Endothelial cell of umbilical vein (primary cell): ENCODE results near the gene OPCML. TPM values are rescaled to one million over a fixed set of nuclear protein-coding genes. Genes with fewer than 3 reads are reported as not detected.

Source experiments
- BruUV-seq: library from RNA; stranded (reverse); fragments of 400-500 nt; replicated peaks from 2 replicates; lab custom pipeline; 2021; lab: Mats Ljungman, UMichigan
- CTCF ChIA-PET: fragments of 300-600, 350-600 bp; sonication (Branson Sonifier 250); formaldehyde crosslinking; loops from one replicate; lab custom pipeline; 2021; ENCODE audit warnings: antibody characterized with exemption, inconsistent platforms; lab: Charles Lee
- POLR2A ChIA-PET: fragments of 300-600, 350-600 bp; sonication (Branson Sonifier 250); formaldehyde crosslinking; loops from one replicate; lab custom pipeline; 2021; ENCODE audit warnings: antibody characterized with exemption, inconsistent platforms; lab: Charles Lee
- DNase-seq: peaks from one replicate; pipeline ENCODE4 v3.0.0-alpha.2; 2011; ENCODE audit warnings: low read depth, low spot score
- FAIRE-seq: peaks from 2 replicates; lab custom pipeline; 2011; peaks lifted over from hg19 to GRCh38; lab: Jason Lieb, UNC
- H2AFZ ChIP-seq: 2 replicates; pipeline ENCODE4 v1.6.0; 2012; ENCODE audit warnings: low read depth, low read length, control low read depth, inconsistent platforms
- H3K27ac ChIP-seq: 2 replicates; pipeline ENCODE4 v1.5.1; 2011; ENCODE audit warnings: low read depth, mild to moderate bottlenecking, control low read depth, low read length, moderate library complexity; ENCODE audit not compliant: insufficient read depth
- H3K27me3 ChIP-seq, 2 experiments: 2 replicates each; pipeline versions ENCODE4 v1.6.0 to v1.6.1; 2011; ENCODE audit warnings: low read length in 2 of 2, mixed read lengths in 1 of 2; ENCODE audit not compliant: control insufficient read depth in 2 of 2, insufficient read depth in 2 of 2
- H3K36me3 ChIP-seq, 2 experiments: 2 replicates in 1 of 2; 3 replicates in 1 of 2; pipeline ENCODE4 v1.5.1; 2011; ENCODE audit warnings: low read length in 2 of 2, mild to moderate bottlenecking in 1 of 2, moderate library complexity in 1 of 2; ENCODE audit not compliant: control insufficient read depth in 2 of 2, insufficient read depth in 2 of 2; ENCODE audit errors: extremely low read depth in 1 of 2
- H3K4me1 ChIP-seq: 3 replicates; pipeline ENCODE4 v1.5.1; 2011; ENCODE audit warnings: mild to moderate bottlenecking, low read length; ENCODE audit not compliant: control insufficient read depth, insufficient read depth; ENCODE audit errors: extremely low read depth
- H3K4me2 ChIP-seq: 2 replicates; pipeline ENCODE4 v1.6.1; 2011; ENCODE audit warnings: low read length, control low read depth, mixed read lengths; ENCODE audit not compliant: insufficient read depth
- H3K4me3 ChIP-seq, 3 experiments: fragments of 200-600 bp in 1 of 3; sonication (generic), shearing (Covaris generic) in 1 of 3; replicated peaks in 1 of 3; 2 replicates each; pipeline ENCODE4 v1.5.1; 2011 to 2016; ENCODE audit warnings: control low read depth in 3 of 3, low read length in 3 of 3, mild to moderate bottlenecking in 2 of 3, inconsistent platforms in 1 of 3, low read depth in 1 of 3, moderate library complexity in 1 of 3; ENCODE audit not compliant: insufficient read depth in 1 of 3
- H3K79me2 ChIP-seq: 2 replicates; pipeline ENCODE4 v1.6.0; 2012; ENCODE audit warnings: low read length, inconsistent platforms; ENCODE audit not compliant: control insufficient read depth, insufficient read depth
- H3K9ac ChIP-seq: replicated peaks from 2 replicates; pipeline ENCODE3; 2011; ENCODE audit warnings: low read length, control low read depth; ENCODE audit not compliant: insufficient read depth; ENCODE audit errors: extremely low read depth
- H3K9me1 ChIP-seq: replicated peaks from 3 replicates; pipeline ENCODE4 v1.6.0; 2011; ENCODE audit warnings: mild to moderate bottlenecking, low read length; ENCODE audit not compliant: control insufficient read depth, insufficient read depth; ENCODE audit errors: extremely low read depth
- H3K9me3 ChIP-seq: replicated peaks from 2 replicates; pipeline ENCODE4 v1.5.1; 2012; ENCODE audit warnings: low read length, inconsistent platforms; ENCODE audit not compliant: control insufficient read depth, insufficient read depth
- H4K20me1 ChIP-seq: replicated peaks from 2 replicates; pipeline ENCODE3; 2011; ENCODE audit warnings: mild to moderate bottlenecking, low read length; ENCODE audit not compliant: control insufficient read depth, insufficient read depth; ENCODE audit errors: extremely low read depth
- EZH2 ChIP-seq: IDR thresholded peaks from 2 replicates; pipeline ENCODE4 v1.6.1; 2012; ENCODE audit warnings: borderline replicate concordance, low read depth, mild to moderate bottlenecking, moderate library complexity, low read length, inconsistent platforms; ENCODE audit not compliant: severe bottlenecking
- GATA2 ChIP-seq: IDR thresholded peaks from 2 replicates; pipeline ENCODE4 v1.7.0; 2011; ENCODE audit warnings: low read depth, mild to moderate bottlenecking, moderate library complexity, mixed read lengths, low read length; ENCODE audit not compliant: insufficient read length, insufficient read depth
- MAX ChIP-seq: IDR thresholded peaks from 2 replicates; pipeline ENCODE4 v1.6.1; 2011; ENCODE audit not compliant: insufficient read depth, insufficient read length
- POLR2AphosphoS5 ChIP-seq: IDR thresholded peaks from 2 replicates; pipeline ENCODE4 v1.6.1; 2012; ENCODE audit warnings: low read depth, mild to moderate bottlenecking, control low read depth, low read length, moderate library complexity; ENCODE audit not compliant: insufficient read depth
- dilution Hi-C: fragments of 300-500 bp; cut with MboI; formaldehyde crosslinking; loops from one replicate; pipeline ENCODE4 v1.15.0; 2019; ENCODE audit warnings: low sequenced_read_pairs; ENCODE audit not compliant: extremely low pct_ligation_motif_present
- intact Hi-C: fragments of 100-400 bp; cut with micrococcal nuclease; formaldehyde crosslinking; loops from one replicate; pipeline ENCODE4 v1.10.0; 2022
- polyA plus RNA-seq, 4 experiments: library from polyadenylated mRNA; depleted of rRNA in 3 of 4; stranded (reverse) in 3 of 4; unstranded in 1 of 4; fragments of >200 nt; gene quantifications; 2 replicates each; pipeline versions ENCODE4 v1.2.1 to v1.2.3, GENCODE V29; 2011 to 2012; ENCODE audit warnings: missing spikeins in 1 of 4
- total RNA-seq: library from RNA; stranded (reverse); gene quantifications from 2 replicates; pipeline ENCODE4 v1.2.3, GENCODE V29; 2021
- TF ChIP-seq, protein P1 (sequence below), 2 donors: IDR thresholded peaks; 1 replicate in 1 of 2; 2 replicates in 1 of 2; pipeline ENCODE4 v1.5.1; 2011; ENCODE audit warnings: low read length in 2 of 2, mild to moderate bottlenecking in 2 of 2, moderate library complexity in 2 of 2, control low read depth in 1 of 2, inconsistent platforms in 1 of 2, low read depth in 1 of 2; ENCODE audit not compliant: insufficient read depth in 1 of 2; ENCODE audit errors: extremely low read depth in 1 of 2

Gene OPCML
- total and polyA plus RNA-seq, 2 donors (not counting 3 experiments of a cell fraction or from before 2014, with no cell fraction given) = not detected

GRCh38 chr11:133136376-133136775 lies 395.9 kb downstream of the OPCML start:
- Histone ChIP-seq H3K9ac (no peak overlapping the region), H3K9me1 (no peaks in the 10 kb centered on the region), H3K27ac (no peak overlapping the region), H3K4me1 (no peaks in the 10 kb centered on the region), H3K4me2 (no peak overlapping the region), H3K4me3 (no peak overlapping the region), H3K27me3 (no peaks in the 10 kb centered on the region), H4K20me1 (no peaks in the 10 kb centered on the region), H2AFZ (no peak overlapping the region), H3K79me2 (no peaks in the 10 kb centered on the region), H3K36me3 (no peaks in the 10 kb centered on the region), H3K9me3 (no peaks in the 10 kb centered on the region)
- dilution Hi-C loops = no loop called here
- no TSS peak for BruUV-seq
- ChIA-PET CTCF (no interaction called here), POLR2A (no interaction called here)
- DNase-seq (no peak), FAIRE-seq (no peak)
- TF ChIP-seq, protein P1, sequence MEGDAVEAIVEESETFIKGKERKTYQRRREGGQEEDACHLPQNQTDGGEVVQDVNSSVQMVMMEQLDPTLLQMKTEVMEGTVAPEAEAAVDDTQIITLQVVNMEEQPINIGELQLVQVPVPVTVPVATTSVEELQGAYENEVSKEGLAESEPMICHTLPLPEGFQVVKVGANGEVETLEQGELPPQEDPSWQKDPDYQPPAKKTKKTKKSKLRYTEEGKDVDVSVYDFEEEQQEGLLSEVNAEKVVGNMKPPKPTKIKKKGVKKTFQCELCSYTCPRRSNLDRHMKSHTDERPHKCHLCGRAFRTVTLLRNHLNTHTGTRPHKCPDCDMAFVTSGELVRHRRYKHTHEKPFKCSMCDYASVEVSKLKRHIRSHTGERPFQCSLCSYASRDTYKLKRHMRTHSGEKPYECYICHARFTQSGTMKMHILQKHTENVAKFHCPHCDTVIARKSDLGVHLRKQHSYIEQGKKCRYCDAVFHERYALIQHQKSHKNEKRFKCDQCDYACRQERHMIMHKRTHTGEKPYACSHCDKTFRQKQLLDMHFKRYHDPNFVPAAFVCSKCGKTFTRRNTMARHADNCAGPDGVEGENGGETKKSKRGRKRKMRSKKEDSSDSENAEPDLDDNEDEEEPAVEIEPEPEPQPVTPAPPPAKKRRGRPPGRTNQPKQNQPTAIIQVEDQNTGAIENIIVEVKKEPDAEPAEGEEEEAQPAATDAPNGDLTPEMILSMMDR (IDR thresholded peaks at IDR 0.05; ENCODE audit: extremely low read depth in 1 of 2, insufficient read depth in 1 of 2, low read depth in 1 of 2, low read length in 2 of 2) = no peak
- TF ChIP-seq MAX = no peak
- intact Hi-C loops = no loop called here

DNA sequence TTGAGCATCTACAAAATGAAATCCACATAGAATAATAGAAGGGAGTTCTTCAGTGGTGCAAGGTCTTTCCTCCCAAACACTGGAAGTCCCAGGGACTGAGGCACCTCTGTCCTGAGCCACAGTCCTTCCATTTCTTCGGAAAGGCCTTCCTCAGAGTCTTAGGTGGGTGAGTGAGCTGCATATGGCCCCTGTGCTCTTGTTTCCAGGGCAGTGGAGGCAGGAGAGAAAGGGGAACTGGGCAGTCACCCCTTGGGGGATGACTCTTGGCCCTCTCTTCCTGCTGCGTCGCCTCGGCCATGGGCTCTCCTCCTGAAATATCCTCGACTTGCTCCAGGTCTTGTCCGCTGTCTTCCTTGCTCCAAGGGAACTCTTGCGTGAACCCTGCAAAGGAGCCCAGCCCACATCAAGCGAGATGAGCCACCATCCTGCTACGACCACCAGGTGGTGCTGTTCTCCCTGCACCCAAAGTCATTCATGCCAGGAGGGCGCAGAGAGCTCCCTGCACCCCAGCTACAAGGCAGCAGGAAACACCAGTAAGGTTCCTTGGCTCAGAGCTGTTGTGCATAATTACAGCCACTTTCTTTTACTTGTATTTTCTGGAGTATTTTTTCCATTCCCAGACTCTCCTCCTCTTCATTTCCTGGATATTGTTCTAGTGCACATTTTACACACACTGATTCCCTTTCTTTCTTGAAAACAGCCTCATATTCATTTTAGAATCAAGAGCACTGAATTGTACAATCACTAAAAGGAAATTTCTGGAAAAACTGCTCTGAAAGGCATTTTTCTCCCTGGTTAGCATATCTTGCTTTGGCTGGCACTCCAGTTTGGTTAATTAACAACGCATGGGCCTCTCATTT lies 397.8 kb downstream of the OPCML start:
- intact Hi-C loops = loop anchor here (1.0 kb wide), 1 partner anchor 687 kb away; no protein-coding TSS in a partner anchor
- H3K9me1 ChIP-seq = no peaks in the 10 kb centered on the region
- peak; percentile 17 for DNase-seq

More for the DNA sequence above, 397.8 kb downstream of the OPCML start:
- dilution Hi-C loops = no loop called here
- Histone ChIP-seq H3K36me3 (no peaks in the 10 kb centered on the region), H4K20me1 (no peaks in the 10 kb centered on the region), H3K4me1 (no peaks in the 10 kb centered on the region), H3K4me2 (no peak overlapping the region), H2AFZ (no peak overlapping the region), H3K9me3 (no peaks in the 10 kb centered on the region), H3K27me3 (no peaks in the 10 kb centered on the region), H3K9ac (no peak overlapping the region), H3K27ac (no peak overlapping the region), H3K79me2 (no peaks in the 10 kb centered on the region), H3K4me3 (no peak overlapping the region)
- ChIA-PET POLR2A (no interaction called here), CTCF (interaction anchor here (0.6 to 1.9 kb wide), 2 partner anchors 55 to 700 kb away, joined by 3 to 15 read pairs; no protein-coding TSS in a partner anchor)
- TF ChIP-seq GATA2 (no peak), POLR2AphosphoS5 (no peak), EZH2 (no peak)
- TF ChIP-seq, protein P1 (IDR thresholded peaks at IDR 0.05; ENCODE audit: extremely low read depth in 1 of 2, insufficient read depth in 1 of 2, low read depth in 1 of 2, low read length in 2 of 2) = peak; percentile 63 to 79
- no TSS peak for BruUV-seq
- peak; percentile 72 for FAIRE-seq
